Astrocyte (in vitro differentiated cells and primary cell): ENCODE data around the gene PDE5A. TPM values are rescaled to one million over a fixed set of nuclear protein-coding genes. Genes with fewer than 3 reads are reported as not detected.
A peak's percentile ranks its signal among the peaks of the same experiment; 100 is the strongest.

Source experiments
- DNase-seq: peaks from one replicate; pipeline ENCODE4 v3.0.0-alpha.2; 2010; ENCODE audit warnings: low read depth
- FAIRE-seq: peaks from 2 replicates; lab custom pipeline; 2011; peaks lifted over from hg19 to GRCh38; lab: Jason Lieb, UNC
- H2AFZ ChIP-seq: 2 replicates; pipeline ENCODE4 v1.6.0; 2012; ENCODE audit warnings: low read depth, low read length, inconsistent platforms
- H3K27ac ChIP-seq: 2 replicates; pipeline ENCODE4 v1.5.1; 2011; ENCODE audit warnings: low read depth, low read length, inconsistent platforms
- H3K27me3 ChIP-seq: 2 replicates; pipeline ENCODE4 v1.6.0; 2011; ENCODE audit warnings: low read length, inconsistent platforms; ENCODE audit not compliant: insufficient read depth
- H3K36me3 ChIP-seq: 2 replicates; pipeline ENCODE4 v1.5.1; 2011; ENCODE audit warnings: low read length, inconsistent platforms; ENCODE audit not compliant: insufficient read depth
- H3K4me1 ChIP-seq: 2 replicates; pipeline ENCODE4 v1.5.1; 2011; ENCODE audit warnings: low read length, inconsistent platforms; ENCODE audit not compliant: insufficient read depth
- H3K4me2 ChIP-seq: 2 replicates; pipeline ENCODE4 v1.6.0; 2012; ENCODE audit warnings: low read length, inconsistent platforms
- H3K4me3 ChIP-seq: 2 replicates; pipeline ENCODE4 v1.5.1; 2011; ENCODE audit warnings: low read depth, mild to moderate bottlenecking, low read length, inconsistent platforms; ENCODE audit not compliant: insufficient read depth
- H3K79me2 ChIP-seq: 2 replicates; pipeline ENCODE4 v1.6.0; 2012; ENCODE audit warnings: mild to moderate bottlenecking, low read length, inconsistent platforms; ENCODE audit not compliant: insufficient read depth
- H3K9ac ChIP-seq: 2 replicates; pipeline ENCODE4 v1.6.0; 2012; ENCODE audit warnings: mild to moderate bottlenecking, low read length, inconsistent platforms
- H3K9me3 ChIP-seq: 2 replicates; pipeline ENCODE4 v1.5.1; 2012; ENCODE audit warnings: low read depth, mild to moderate bottlenecking, low read length, inconsistent platforms; ENCODE audit not compliant: insufficient read depth
- H4K20me1 ChIP-seq: 2 replicates; pipeline ENCODE4 v1.6.0; 2012; ENCODE audit warnings: low read length, inconsistent platforms; ENCODE audit not compliant: insufficient read depth
- H3K27ac Mint-ChIP-seq: one replicate; pipeline ENCODE4 v1.8.0; 2021; ENCODE audit warnings: mild to moderate bottlenecking, mixed read lengths; ENCODE audit not compliant: unreplicated experiment
- H3K27me3 Mint-ChIP-seq: one replicate; pipeline ENCODE4 v1.8.0; 2021; ENCODE audit warnings: low read depth, mixed read lengths; ENCODE audit not compliant: unreplicated experiment
- H3K36me3 Mint-ChIP-seq: one replicate; pipeline ENCODE4 v1.8.0; 2021; ENCODE audit warnings: low read depth, mixed read lengths; ENCODE audit not compliant: unreplicated experiment
- H3K4me1 Mint-ChIP-seq: one replicate; pipeline ENCODE4 v1.8.0; 2021; ENCODE audit warnings: low read depth, mixed read lengths; ENCODE audit not compliant: unreplicated experiment
- H3K4me3 Mint-ChIP-seq: one replicate; pipeline ENCODE4 v1.8.0; 2021; ENCODE audit warnings: mild to moderate bottlenecking, moderate library complexity, mixed read lengths; ENCODE audit not compliant: unreplicated experiment
- H3K9me3 Mint-ChIP-seq: one replicate; pipeline ENCODE4 v1.8.0; 2021; ENCODE audit warnings: mild to moderate bottlenecking, mixed read lengths; ENCODE audit not compliant: unreplicated experiment
- CTCF ChIP-seq: IDR thresholded peaks from 2 replicates; pipeline ENCODE4 v1.5.1; 2011; ENCODE audit warnings: low read depth, mild to moderate bottlenecking, inconsistent platforms, low read length, moderate library complexity; ENCODE audit not compliant: insufficient read depth
- EZH2 ChIP-seq: IDR thresholded peaks from 2 replicates; pipeline ENCODE4 v1.6.1; 2012; ENCODE audit warnings: mild to moderate bottlenecking, low read length, inconsistent platforms; ENCODE audit not compliant: insufficient read depth
- total RNA-seq: library from RNA; stranded (reverse); gene quantifications from 2 replicates; pipeline ENCODE4 v1.2.1, GENCODE V29; 2021

Gene PDE5A
- total RNA-seq, 1 donor from 2014 or later = 3.6 TPM

- H4K20me1 ChIP-seq = no peaks in the 10 kb centered on the region
- no peak for DNase-seq
- H3K9me3 ChIP-seq = no peaks in the 10 kb centered on the region
- H2AFZ ChIP-seq = no peak overlapping the region
- Mint-ChIP-seq H3K27ac (no peak overlapping the region), H3K36me3 (no peaks in the 10 kb centered on the region), H3K27me3 (no peaks in the 10 kb centered on the region), H3K9me3 (no peaks in the 10 kb centered on the region), H3K4me1 (peaks cover 3% of the 10 kb centered on the region), H3K4me3 (no peak overlapping the region)
- H3K36me3 ChIP-seq = peaks cover 8% of the 10 kb centered on the region
- no peak overlapping the region for H3K9ac ChIP-seq
- no peaks in the 10 kb centered on the region for H3K27me3 ChIP-seq
- no peak overlapping the region for H3K4me2 ChIP-seq
- H3K4me3 ChIP-seq = no peak overlapping the region
- no peak overlapping the region for H3K27ac ChIP-seq
- TF ChIP-seq EZH2 (no peak), CTCF (no peak)
- no peaks in the 10 kb centered on the region for H3K4me1 ChIP-seq
- H3K79me2 ChIP-seq = no peaks in the 10 kb centered on the region
- no peak for FAIRE-seq
These were observed 134.7 kb downstream of the PDE5A start for GRCh38 chr4:119493886-119494285.

- no peaks in the 10 kb centered on the region for H3K4me1 Mint-ChIP-seq
- Histone ChIP-seq H3K4me1 (no peaks in the 10 kb centered on the region), H3K4me3 (no peak overlapping the region), H2AFZ (no peak overlapping the region), H4K20me1 (no peaks in the 10 kb centered on the region), H3K9ac (no peak overlapping the region), H3K4me2 (no peak overlapping the region), H3K79me2 (no peaks in the 10 kb centered on the region), H3K27me3 (no peaks in the 10 kb centered on the region), H3K36me3 (peaks cover 8% of the 10 kb centered on the region), H3K27ac (no peak overlapping the region), H3K9me3 (no peaks in the 10 kb centered on the region)
- H3K27ac Mint-ChIP-seq = no peak overlapping the region
- no peaks in the 10 kb centered on the region for H3K36me3 Mint-ChIP-seq
- FAIRE-seq = no peak
- no peak overlapping the region for H3K4me3 Mint-ChIP-seq
- no peak for DNase-seq
- H3K9me3 Mint-ChIP-seq = no peaks in the 10 kb centered on the region
- no peak for TF ChIP-seq EZH2
- TF ChIP-seq CTCF = peak; percentile 1
- H3K27me3 Mint-ChIP-seq = no peaks in the 10 kb centered on the region
These were observed 135.2 kb downstream of the PDE5A start for GRCh38 chr4:119493419-119493818.

- Mint-ChIP-seq H3K36me3 (no peaks in the 10 kb centered on the region), H3K27me3 (no peaks in the 10 kb centered on the region), H3K27ac (no peak overlapping the region), H3K4me3 (no peak overlapping the region), H3K9me3 (peaks cover 4% of the 10 kb centered on the region), H3K4me1 (no peaks in the 10 kb centered on the region)
- no peaks in the 10 kb centered on the region for H3K27me3 ChIP-seq
- H3K4me3 ChIP-seq = no peak overlapping the region
- H3K9me3 ChIP-seq = no peaks in the 10 kb centered on the region
- no peak for DNase-seq
- no peaks in the 10 kb centered on the region for H3K4me1 ChIP-seq
- H3K4me2 ChIP-seq = no peak overlapping the region
- H2AFZ ChIP-seq = no peak overlapping the region
- H3K79me2 ChIP-seq = no peaks in the 10 kb centered on the region
- FAIRE-seq = no peak
- H4K20me1 ChIP-seq = no peaks in the 10 kb centered on the region
- H3K9ac ChIP-seq = no peak overlapping the region
- H3K27ac ChIP-seq = no peak overlapping the region
- TF ChIP-seq CTCF (peak; percentile 12), EZH2 (no peak)
- H3K36me3 ChIP-seq = no peaks in the 10 kb centered on the region
These were observed 138.3 kb downstream of the PDE5A start for GRCh38 chr4:119490335-119490734.
